Upper lobe of left lung (tissue), 4 donors: ENCODE measurements around the gene SSNA1.

Experiments used
- EP300 ChIP-seq, 4 donors: sonication (generic); formaldehyde crosslinking; IDR thresholded peaks; one replicate each; pipeline ENCODE4 v1.5.1; 2017; ENCODE audit warnings: antibody characterized with exemption in 4 of 4, control low read depth in 2 of 4
- POLR2A ChIP-seq, 4 donors: fragments of 450-650 bp; IDR thresholded peaks; one replicate each; pipeline ENCODE4 v1.5.1; 2016 to 2017; ENCODE audit warnings: antibody characterized with exemption in 4 of 4, mild to moderate bottlenecking in 2 of 4
- TF ChIP-seq, protein P1 (sequence below), 6 experiments: fragments of 450-650 bp in 4 of 6; fragments of 200-600 bp in 2 of 6; sonication (generic) in 2 of 6; IDR thresholded peaks; one replicate each; pipeline ENCODE4 v1.5.1; 2016 to 2019; ENCODE audit warnings: antibody characterized with exemption in 6 of 6

DNA sequence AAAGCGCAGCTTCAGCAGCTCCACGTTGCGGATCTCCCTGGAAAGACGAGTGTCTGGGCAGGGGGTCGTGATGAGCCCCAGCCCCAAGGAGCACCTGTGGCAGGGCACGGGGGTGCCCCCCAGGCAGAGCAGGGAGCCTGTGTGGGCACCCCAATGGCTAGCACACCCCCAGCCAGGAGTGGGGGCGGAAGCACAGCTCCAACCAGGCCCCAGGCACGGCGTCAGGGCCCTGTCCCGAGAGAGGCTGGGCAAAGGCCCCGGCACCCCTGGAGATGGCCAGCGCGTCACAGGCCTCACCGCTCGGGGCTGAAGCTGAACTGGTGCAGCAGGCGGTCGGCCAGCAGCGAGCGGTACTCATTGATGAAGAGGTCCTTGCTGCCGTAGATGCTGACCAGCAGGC, 8.0 kb upstream of the SSNA1 start:
- TF ChIP-seq, protein P1, sequence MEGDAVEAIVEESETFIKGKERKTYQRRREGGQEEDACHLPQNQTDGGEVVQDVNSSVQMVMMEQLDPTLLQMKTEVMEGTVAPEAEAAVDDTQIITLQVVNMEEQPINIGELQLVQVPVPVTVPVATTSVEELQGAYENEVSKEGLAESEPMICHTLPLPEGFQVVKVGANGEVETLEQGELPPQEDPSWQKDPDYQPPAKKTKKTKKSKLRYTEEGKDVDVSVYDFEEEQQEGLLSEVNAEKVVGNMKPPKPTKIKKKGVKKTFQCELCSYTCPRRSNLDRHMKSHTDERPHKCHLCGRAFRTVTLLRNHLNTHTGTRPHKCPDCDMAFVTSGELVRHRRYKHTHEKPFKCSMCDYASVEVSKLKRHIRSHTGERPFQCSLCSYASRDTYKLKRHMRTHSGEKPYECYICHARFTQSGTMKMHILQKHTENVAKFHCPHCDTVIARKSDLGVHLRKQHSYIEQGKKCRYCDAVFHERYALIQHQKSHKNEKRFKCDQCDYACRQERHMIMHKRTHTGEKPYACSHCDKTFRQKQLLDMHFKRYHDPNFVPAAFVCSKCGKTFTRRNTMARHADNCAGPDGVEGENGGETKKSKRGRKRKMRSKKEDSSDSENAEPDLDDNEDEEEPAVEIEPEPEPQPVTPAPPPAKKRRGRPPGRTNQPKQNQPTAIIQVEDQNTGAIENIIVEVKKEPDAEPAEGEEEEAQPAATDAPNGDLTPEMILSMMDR (IDR thresholded peaks at IDR 0.05): no peak
- TF ChIP-seq EP300 (IDR thresholded peaks at IDR 0.05): no peak
- no peak for TF ChIP-seq POLR2A (IDR thresholded peaks at IDR 0.05)
